GDM1 (cell line): ENCODE data around the gene TMEM255A.

Experiments used
- DNase-seq: peaks from one replicate; lab custom pipeline; 2025; lab: John Stamatoyannopoulos, UW

TMEM255A gene

GRCh38 chrX:120308558-120308957 lies 2.7 kb downstream of the TMEM255A start:
- DNase-seq = no peak

- no peak for DNase-seq
Observed at GRCh38 chrX:120306630-120307029, 4.6 kb downstream of the TMEM255A start.

GRCh38 chrX:120305531-120306141 lies 5.6 kb downstream of the TMEM255A start:
- no peak for DNase-seq

- DNase-seq = no peak
Observed at GRCh38 chrX:120304256-120304655, 7.0 kb downstream of the TMEM255A start.

- peak; percentile 39 for DNase-seq
Observed at GRCh38 chrX:120302434-120302833, 8.8 kb downstream of the TMEM255A start.

- no peak for DNase-seq
Observed at GRCh38 chrX:120301960-120302359, 9.3 kb downstream of the TMEM255A start.

- no peak for DNase-seq
Observed at GRCh38 chrX:120301497-120301896, 9.8 kb downstream of the TMEM255A start.

- DNase-seq = no peak
Observed at GRCh38 chrX:120299928-120300327, 11.3 kb downstream of the TMEM255A start.

GRCh38 chrX:120297923-120298322 lies 13.3 kb downstream of the TMEM255A start:
- DNase-seq = no peak

- DNase-seq = no peak
Observed at GRCh38 chrX:120294651-120295050, 16.6 kb downstream of the TMEM255A start.

GRCh38 chrX:120293015-120293414 lies 18.2 kb downstream of the TMEM255A start:
- no peak for DNase-seq

GRCh38 chrX:120291211-120291610 lies 20.1 kb downstream of the TMEM255A start:
- DNase-seq = no peak

- no peak for DNase-seq
Observed at GRCh38 chrX:120290107-120290506, 21.2 kb downstream of the TMEM255A start.

GRCh38 chrX:120287513-120288112 lies 23.6 kb downstream of the TMEM255A start:
- no peak for DNase-seq

GRCh38 chrX:120286733-120287512 lies 24.3 kb downstream of the TMEM255A start:
- DNase-seq = no peak

GRCh38 chrX:120282697-120283096 lies 28.6 kb downstream of the TMEM255A start:
- DNase-seq = no peak

GRCh38 chrX:120281761-120282160 lies 29.5 kb downstream of the TMEM255A start:
- DNase-seq = no peak

GRCh38 chrX:120281021-120281624 lies 30.1 kb downstream of the TMEM255A start:
- no peak for DNase-seq

GRCh38 chrX:120274958-120275357 lies 36.3 kb downstream of the TMEM255A start:
- DNase-seq = no peak

GRCh38 chrX:120274145-120274544 lies 37.1 kb downstream of the TMEM255A start:
- no peak for DNase-seq

GRCh38 chrX:120271218-120271617 lies 40.0 kb downstream of the TMEM255A start:
- DNase-seq = no peak

- no peak for DNase-seq
Observed at GRCh38 chrX:120270567-120270966, 40.7 kb downstream of the TMEM255A start.
